ENCODE data around the gene ZAR1L.

ZAR1L gene

GRCh38 chr13:32272021-32272683 is 43.0 kb downstream of the ZAR1L start:
- no peak for TF ChIP-seq CTCF (IDR thresholded peaks at IDR 0.05; ENCODE audit: borderline replicate concordance, control extremely low read depth, extremely low read depth, insufficient read depth, missing control alignments)
- in situ Hi-C loops (cut with MboI; ENCODE audit: low sequenced_read_pairs, unreplicated experiment): no loop called here

GRCh38 chr13:32267836-32268439 is 47.2 kb downstream of the ZAR1L start:
- TF ChIP-seq CTCF (IDR thresholded peaks at IDR 0.05; ENCODE audit: borderline replicate concordance, control extremely low read depth, extremely low read depth, insufficient read depth, missing control alignments): peak; percentile 57
- in situ Hi-C loops (cut with MboI; ENCODE audit: low sequenced_read_pairs, unreplicated experiment): no loop called here
- peak; percentile 47 for DNase-seq (ENCODE audit: low spot score)

More at GRCh38 chr13:32272021-32272683, 43.0 kb downstream of the ZAR1L start:
- no peak for DNase-seq (ENCODE audit: low spot score)

GRCh38 chr13:32266130-32266529 is 49.0 kb downstream of the ZAR1L start:
- DNase-seq (ENCODE audit: low spot score): no peak
- no peak for TF ChIP-seq CTCF (IDR thresholded peaks at IDR 0.05; ENCODE audit: borderline replicate concordance, control extremely low read depth, extremely low read depth, insufficient read depth, missing control alignments)
- in situ Hi-C loops (cut with MboI; ENCODE audit: low sequenced_read_pairs, unreplicated experiment): no loop called here

GRCh38 chr13:32265726-32266125 is 49.4 kb downstream of the ZAR1L start:
- in situ Hi-C loops (cut with MboI; ENCODE audit: low sequenced_read_pairs, unreplicated experiment): no loop called here
- no peak for TF ChIP-seq CTCF (IDR thresholded peaks at IDR 0.05; ENCODE audit: borderline replicate concordance, control extremely low read depth, extremely low read depth, insufficient read depth, missing control alignments)
- no peak for DNase-seq (ENCODE audit: low spot score)

- TF ChIP-seq CTCF (IDR thresholded peaks at IDR 0.05; ENCODE audit: borderline replicate concordance, control extremely low read depth, extremely low read depth, insufficient read depth, missing control alignments): no peak
- DNase-seq (ENCODE audit: low spot score): no peak
- in situ Hi-C loops (cut with MboI; ENCODE audit: low sequenced_read_pairs, unreplicated experiment): no loop called here
These were observed 50.8 kb downstream of the ZAR1L start for GRCh38 chr13:32264407-32264806.

GRCh38 chr13:32262619-32263018 is 52.5 kb downstream of the ZAR1L start:
- in situ Hi-C loops (cut with MboI; ENCODE audit: low sequenced_read_pairs, unreplicated experiment): no loop called here
- no peak for DNase-seq (ENCODE audit: low spot score)
- TF ChIP-seq CTCF (IDR thresholded peaks at IDR 0.05; ENCODE audit: borderline replicate concordance, control extremely low read depth, extremely low read depth, insufficient read depth, missing control alignments): no peak

Measured in GM13976 (cell line).